ENCODE measurements around the gene PROM1. TPM values are rescaled to one million over a fixed set of nuclear protein-coding genes. Genes with fewer than 3 reads are reported as not detected.

PROM1 gene
- total and polyA plus RNA-seq, 9 of the 15 experiments (the other 6 are each of a cell fraction or from before 2014, with no cell fraction given) = 0.05 TPM; not detected in 8

DNA sequence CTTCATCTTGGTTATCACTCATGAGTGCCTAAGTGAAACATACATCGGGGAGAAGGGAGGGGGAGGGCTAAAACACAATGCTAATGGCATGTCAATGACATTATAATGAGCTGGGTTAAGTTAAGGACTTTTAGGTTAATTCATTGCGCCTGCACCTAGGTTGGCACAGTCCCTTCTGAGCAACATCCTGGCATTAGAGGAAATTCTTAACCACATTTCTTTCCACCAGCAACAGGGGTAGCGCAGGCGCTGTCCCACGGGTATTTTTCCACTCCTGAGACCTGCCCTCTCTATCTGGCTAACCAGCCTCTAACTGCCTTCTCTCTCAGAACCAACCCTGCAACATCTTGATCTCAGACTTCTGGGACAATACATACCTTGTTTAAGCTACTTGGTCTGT lies 39.0 kb upstream of the PROM1 start:
- Histone ChIP-seq H4K20me1 (replicated peaks; ENCODE audit: control insufficient read depth, insufficient read depth, low read length) (no peaks in the 10 kb centered on the region), H3K27me3 (ENCODE audit: control insufficient read depth in 2 of 2, insufficient read depth in 2 of 2, low read length in 2 of 2) (peaks cover 5 to 44% of the 10 kb centered on the region in 2 experiments; a peak in 3 of 5 replicates), H3K9ac (ENCODE audit: insufficient read depth in 1 of 2, low read depth in 2 of 2, low read length in 2 of 2) (no peak overlapping the region), H2AFZ (ENCODE audit: low read depth, low read length) (no peak overlapping the region), H3K36me3 (ENCODE audit: control insufficient read depth, insufficient read depth, low read length) (no peaks in the 10 kb centered on the region), H3K79me2 (ENCODE audit: control insufficient read depth, insufficient read depth, low read length) (no peaks in the 10 kb centered on the region), H3K27ac (ENCODE audit: extremely low read depth, low read depth, low read length) (no peak overlapping the region), H3K4me1 (replicated peaks in 1 of 2; ENCODE audit: control insufficient read depth in 2 of 2, insufficient read depth in 2 of 2, low read length in 2 of 2) (no peaks in the 10 kb centered on the region), H3K4me3 (no peak overlapping the region), H3K9me3 (replicated peaks; ENCODE audit: control insufficient read depth, insufficient read depth, low read depth, low read length) (no peaks in the 10 kb centered on the region), H3K9me1 (ENCODE audit: control insufficient read depth, insufficient read depth, low read length) (no peaks in the 10 kb centered on the region), H3K4me2 (ENCODE audit: insufficient read depth, low read length) (no peak overlapping the region)
- no peak for FAIRE-seq
- TF ChIP-seq HMGN3 (IDR thresholded peaks at IDR 0.05; ENCODE audit: borderline replicate concordance, extremely low read depth, insufficient read length, low read depth, low read length) (no peak), PHF8 (IDR thresholded peaks at IDR 0.05; ENCODE audit: borderline replicate concordance, low read length) (no peak), FOXK2 (conservative IDR thresholded peaks at IDR 0.05 in 1 of 2, IDR thresholded peaks at IDR 0.05 in 1 of 2; ENCODE audit: low read depth in 2 of 2) (no peak), MITF (IDR thresholded peaks at IDR 0.05) (no peak), IFI16 (CRISPR knock-in tag; IDR thresholded peaks at IDR 0.05) (no peak), NR2C1 (IDR thresholded peaks at IDR 0.05) (no peak), NR2C1 (tag; IDR thresholded peaks at IDR 0.05) (no peak), MCM5 (IDR thresholded peaks at IDR 0.05; ENCODE audit: low read depth) (no peak), SRSF3 (IDR thresholded peaks at IDR 0.05; ENCODE audit: insufficient read depth, low read length) (no peak), E2F3 (CRISPR knock-in tag; IDR thresholded peaks at IDR 0.05) (no peak), FUS (optimal IDR thresholded peaks at IDR 0.05; ENCODE audit: low read depth, low read length) (no peak), BMI1 (IDR thresholded peaks at IDR 0.05; ENCODE audit: low read length) (no peak), NCOA1 (IDR thresholded peaks at IDR 0.05; ENCODE audit: low read depth) (no peak), BHLHE40 (IDR thresholded peaks at IDR 0.05; ENCODE audit: low read length) (no peak), MED1 (CRISPR knock-in tag; IDR thresholded peaks at IDR 0.05; ENCODE audit: borderline replicate concordance) (no peak), ARHGAP35 (IDR thresholded peaks at IDR 0.05; ENCODE audit: partially characterized antibody) (no peak), RCOR1 (IDR thresholded peaks at IDR 0.05; ENCODE audit: borderline replicate concordance in 1 of 2, low read depth in 2 of 2, low read length in 2 of 2) (no peak), ZNF77 (CRISPR knock-in tag; IDR thresholded peaks at IDR 0.05) (no peak), E2F6 (IDR thresholded peaks at IDR 0.05; ENCODE audit: borderline replicate concordance in 1 of 2, extremely low read depth in 1 of 2, insufficient read depth in 1 of 2, insufficient read length in 1 of 2, low read depth in 1 of 2, low read length in 1 of 2, poor library complexity in 1 of 2, severe bottlenecking in 1 of 2) (no peak), ZZZ3 (IDR thresholded peaks at IDR 0.05) (no peak), TGIF2 (CRISPR knock-in tag; IDR thresholded peaks at IDR 0.05) (no peak)
- no peak for ATAC-seq
- BruUV-seq (replicated peaks) = no TSS peak
- WGBS (ENCODE audit: insufficient coverage, low coverage, missing lambda C conversion rate) = 1% methylated on average over 5 of the region's 5 CpGs
- intact Hi-C loops (cut with micrococcal nuclease) (no loop called here), in situ Hi-C loops (cut with MboI) (no loop called here)
- ChIA-PET CTCF (ENCODE audit: low intra/inter-chr PET ratio) (no interaction called here), POLR2A (no interaction called here)
- DNase-seq (ENCODE audit: extremely low read depth in 1 of 4, low spot score in 3 of 4) = no peak

Measured in K562 (cell line).